ENCODE measurements around the gene HSD11B1. TPM values are rescaled to one million over a fixed set of nuclear protein-coding genes. Genes with fewer than 3 reads are reported as not detected.

The HSD11B1 gene
- total RNA-seq, 4 donors from 2014 or later: 1.5 to 5.9 (median 4.0) TPM; not detected in 1

GRCh38 chr1:209755256-209755655 is 50.6 kb downstream of the HSD11B1 start:
- intact Hi-C loops (cut with DNase I): no loop called here
- Histone ChIP-seq H3K9me3 (no peaks in the 10 kb centered on the region), H3K4me3 (no peak overlapping the region), H3K36me3 (no peaks in the 10 kb centered on the region), H3K27me3 (no peaks in the 10 kb centered on the region), H3K4me1 (no peaks in the 10 kb centered on the region), H3K27ac (peak overlapping the region in 2 of 4 donors; percentile 36 to 45)
- TF ChIP-seq POLR2A (IDR thresholded peaks at IDR 0.05): no peak
- TF ChIP-seq, protein P1, sequence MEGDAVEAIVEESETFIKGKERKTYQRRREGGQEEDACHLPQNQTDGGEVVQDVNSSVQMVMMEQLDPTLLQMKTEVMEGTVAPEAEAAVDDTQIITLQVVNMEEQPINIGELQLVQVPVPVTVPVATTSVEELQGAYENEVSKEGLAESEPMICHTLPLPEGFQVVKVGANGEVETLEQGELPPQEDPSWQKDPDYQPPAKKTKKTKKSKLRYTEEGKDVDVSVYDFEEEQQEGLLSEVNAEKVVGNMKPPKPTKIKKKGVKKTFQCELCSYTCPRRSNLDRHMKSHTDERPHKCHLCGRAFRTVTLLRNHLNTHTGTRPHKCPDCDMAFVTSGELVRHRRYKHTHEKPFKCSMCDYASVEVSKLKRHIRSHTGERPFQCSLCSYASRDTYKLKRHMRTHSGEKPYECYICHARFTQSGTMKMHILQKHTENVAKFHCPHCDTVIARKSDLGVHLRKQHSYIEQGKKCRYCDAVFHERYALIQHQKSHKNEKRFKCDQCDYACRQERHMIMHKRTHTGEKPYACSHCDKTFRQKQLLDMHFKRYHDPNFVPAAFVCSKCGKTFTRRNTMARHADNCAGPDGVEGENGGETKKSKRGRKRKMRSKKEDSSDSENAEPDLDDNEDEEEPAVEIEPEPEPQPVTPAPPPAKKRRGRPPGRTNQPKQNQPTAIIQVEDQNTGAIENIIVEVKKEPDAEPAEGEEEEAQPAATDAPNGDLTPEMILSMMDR (IDR thresholded peaks at IDR 0.05): no peak
- no peak for DNase-seq
- WGBS, 2 donors: 69 to 70% methylated on average over 1 of the region's 1 CpG

- peak; percentile 26 for DNase-seq
- 66 to 76% methylated on average over 9 to 10 of the region's 10 CpGs for WGBS, 2 donors
These were observed 51.4 kb downstream of the HSD11B1 start, which contains the start of gene TRAF3IP3 for GRCh38 chr1:209755926-209756614. Gene TRAF3IP3, plus strand, starts transcription at chr1:209756053. Its CDS starts 3,987 bp downstream, at chr1:209760040.

GRCh38 chr1:209756615-209757445 is 52.2 kb downstream of the HSD11B1 start:
- H3K36me3 ChIP-seq: no peaks in the 10 kb centered on the region
- 56 to 80% methylated on average over 3 to 4 of the region's 5 CpGs for WGBS, 2 donors
- peaks cover 0 to 4% (median 0%) of the 10 kb centered on the region in 3 donors for H3K4me1 ChIP-seq
- intact Hi-C loops (cut with DNase I): no loop called here
- no peak for DNase-seq
- no peaks in the 10 kb centered on the region for H3K27me3 ChIP-seq
- peak overlapping the region; percentile 5 to 41 (median 28) for H3K4me3 ChIP-seq
- peak overlapping the region; percentile 9 to 69 (median 46) for H3K27ac ChIP-seq
- no peaks in the 10 kb centered on the region for H3K9me3 ChIP-seq
- TF ChIP-seq, protein P1 (IDR thresholded peaks at IDR 0.05): no peak
- peak in 1 of 4 donors; percentile 20 for TF ChIP-seq POLR2A (IDR thresholded peaks at IDR 0.05)

More at GRCh38 chr1:209755926-209756614, 51.4 kb downstream of the HSD11B1 start, which contains the start of gene TRAF3IP3:
- H3K9me3 ChIP-seq: no peaks in the 10 kb centered on the region
- H3K27me3 ChIP-seq: no peaks in the 10 kb centered on the region
- H3K36me3 ChIP-seq: no peaks in the 10 kb centered on the region
- TF ChIP-seq POLR2A (IDR thresholded peaks at IDR 0.05): peak in 1 of 4 donors; percentile 33
- TF ChIP-seq, protein P1 (IDR thresholded peaks at IDR 0.05): no peak
- intact Hi-C loops (cut with DNase I): no loop called here
- peak within 1 kb of the TSS; percentile 26 to 69 (median 50) for H3K27ac ChIP-seq
- peak within 1 kb of the TSS; percentile 5 to 41 (median 28) for H3K4me3 ChIP-seq
- H3K4me1 ChIP-seq: peaks cover 0 to under 1% (median 0%) of the 10 kb centered on the region in 3 donors

DNA sequence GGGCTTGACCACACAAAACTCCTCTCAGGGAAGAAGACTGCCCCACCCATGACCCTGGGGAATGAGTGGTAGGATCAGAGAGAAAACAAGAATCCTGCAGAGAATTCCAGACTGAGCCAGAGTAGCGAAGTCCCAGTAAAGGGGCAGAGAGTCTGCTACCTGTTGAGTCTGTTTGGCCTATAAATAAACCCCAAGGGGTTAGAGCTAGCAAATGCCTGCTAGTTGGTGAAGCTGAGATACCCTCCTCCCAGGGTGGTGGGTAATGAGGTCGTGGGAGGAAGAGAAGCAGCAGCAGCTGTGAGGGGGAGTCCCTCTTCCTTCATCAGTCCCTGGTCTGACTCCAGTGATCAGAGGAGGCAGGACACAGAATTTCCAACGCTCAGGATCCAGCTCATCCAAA is 53.8 kb downstream of the HSD11B1 start:
- Histone ChIP-seq H3K27ac (peak overlapping the region in 1 of 4 donors; percentile 65), H3K9me3 (no peaks in the 10 kb centered on the region), H3K27me3 (no peaks in the 10 kb centered on the region), H3K36me3 (no peaks in the 10 kb centered on the region), H3K4me1 (peaks cover 0 to 4% (median 0%) of the 10 kb centered on the region in 3 donors), H3K4me3 (peak overlapping the region in 1 of 4 donors; percentile 37)
- WGBS, 2 donors: 55 to 65% methylated on average over 3 of the region's 3 CpGs
- TF ChIP-seq, protein P1 (IDR thresholded peaks at IDR 0.05): no peak
- no peak for TF ChIP-seq POLR2A (IDR thresholded peaks at IDR 0.05)
- DNase-seq: no peak
- intact Hi-C loops (cut with DNase I): no loop called here
